CD4-positive, alpha-beta T cell treated with Interleukin-6 at 100 ng/mL for 8 hours (primary cell): ENCODE measurements around the gene MYLK2.

Experiments used
- DNase-seq: peaks from one replicate; pipeline ENCODE4 v3.0.0-alpha.2; 2020; ENCODE audit warnings: mixed read lengths, low spot score

MYLK2 gene

GRCh38 chr20:31872406-31872805 is 53.2 kb downstream of the MYLK2 start:
- DNase-seq = no peak

- DNase-seq = no peak
These were observed 56.5 kb downstream of the MYLK2 start for GRCh38 chr20:31875671-31876070.

GRCh38 chr20:31877684-31878083 is 58.5 kb downstream of the MYLK2 start:
- no peak for DNase-seq

GRCh38 chr20:31879143-31879987 is 60.2 kb downstream of the MYLK2 start:
- peak; percentile 83 for DNase-seq

- DNase-seq = no peak
These were observed 62.8 kb downstream of the MYLK2 start for GRCh38 chr20:31881945-31882344.

GRCh38 chr20:31883829-31884228 is 64.7 kb downstream of the MYLK2 start:
- DNase-seq = no peak
